ENCODE measurements around the gene SEMA3F. TPM values are rescaled to one million over a fixed set of nuclear protein-coding genes. Genes with fewer than 3 reads are reported as not detected.
"Not testable (repeated sequence)": the region's sequence is repeated elsewhere in the genome, so short reads cannot be mapped to it uniquely, and the experiment has no call there.

The SEMA3F gene
- total RNA-seq, 1 donor from 2014 or later, result 0.21 TPM

DNA sequence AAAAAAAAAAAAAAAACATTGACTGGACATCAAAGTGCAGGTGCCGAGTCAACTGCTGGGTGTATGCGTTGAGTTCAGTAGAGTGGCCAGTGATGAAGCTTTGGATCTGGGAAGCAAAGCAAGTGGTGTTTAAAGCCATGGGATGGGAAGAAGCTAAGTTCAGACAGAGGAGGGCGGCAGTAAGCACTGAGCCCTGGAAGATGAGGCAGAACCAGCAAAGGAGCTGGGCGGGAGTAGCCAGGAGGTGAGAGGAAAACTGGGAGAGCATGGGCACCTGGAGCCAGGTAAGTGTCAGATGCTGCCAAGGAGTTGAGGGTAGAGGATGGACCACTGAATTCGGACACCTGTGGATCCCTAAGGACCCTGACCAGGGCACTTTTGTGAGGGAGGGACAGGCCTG is 69.5 kb downstream of the SEMA3F start:
- Mint-ChIP-seq H3K9me3 (no peaks in the 10 kb centered on the region), H3K4me1 (ENCODE audit: low read depth) (peaks cover 31% of the 10 kb centered on the region), H3K4me3 (peak overlapping the region; percentile 69), H3K27me3 (ENCODE audit: insufficient read depth) (peaks cover 13% of the 10 kb centered on the region), H3K27ac (peak overlapping the region; percentile 75), H3K36me3 (ENCODE audit: low read depth) (no peaks in the 10 kb centered on the region)
- intact Hi-C loops (cut with micrococcal nuclease), result no loop called here
- no peak for DNase-seq (ENCODE audit: low spot score)

- Mint-ChIP-seq H3K27me3 (ENCODE audit: insufficient read depth) (peaks cover 13% of the 10 kb centered on the region), H3K4me3 (peak overlapping the region; percentile 90)
- DNase-seq (ENCODE audit: low spot score), result no peak
These were observed 71.8 kb downstream of the SEMA3F start for GRCh38 chr3:50226888-50227389.

DNA sequence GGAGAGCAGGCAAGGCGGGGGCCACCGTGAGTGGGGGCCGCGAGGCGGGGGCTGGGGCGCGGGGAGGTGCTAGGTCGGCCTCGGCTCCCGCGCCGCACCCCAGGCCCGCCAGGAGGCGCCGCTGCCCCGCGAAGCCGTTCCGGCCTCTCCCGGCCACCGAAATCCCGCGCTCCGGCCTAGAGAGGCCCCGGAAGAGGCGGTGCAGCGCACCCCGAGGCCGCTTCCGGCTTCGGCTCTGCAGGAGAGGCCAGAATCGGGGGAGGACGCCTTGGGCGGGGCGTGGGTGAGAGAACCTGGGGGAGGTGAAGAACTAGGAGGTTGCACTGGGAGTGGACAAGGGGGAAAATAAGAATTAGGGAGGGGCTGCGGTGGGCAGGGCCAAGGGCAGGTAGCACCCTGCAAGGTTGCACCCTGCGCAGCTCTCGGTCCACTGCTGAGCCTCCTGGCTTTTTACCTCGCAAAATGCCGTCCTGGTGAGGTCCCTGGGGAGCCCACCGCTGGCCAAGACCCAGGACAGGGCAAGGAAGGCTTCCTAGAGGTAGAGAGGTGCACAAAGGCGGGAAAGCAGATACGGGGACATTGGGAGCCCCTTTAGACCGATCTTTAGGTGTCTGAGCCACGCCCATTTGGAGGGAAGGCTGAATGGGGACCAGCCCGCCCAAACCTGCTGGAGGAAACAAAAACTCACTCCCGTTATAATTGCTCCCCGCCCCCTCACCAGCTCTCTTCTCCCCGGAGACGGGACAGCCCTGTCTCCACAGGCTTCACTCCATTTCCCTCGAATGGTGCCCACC is 72.5 kb downstream of the SEMA3F start:
- DNase-seq (ENCODE audit: low spot score), result peak; percentile 91
- Mint-ChIP-seq H3K4me1 (ENCODE audit: low read depth) (peaks cover 34% of the 10 kb centered on the region), H3K36me3 (ENCODE audit: low read depth) (no peaks in the 10 kb centered on the region), H3K27me3 (ENCODE audit: insufficient read depth) (peaks cover 13% of the 10 kb centered on the region), H3K4me3 (peak overlapping the region; percentile 90), H3K27ac (peak overlapping the region; percentile 90), H3K9me3 (no peaks in the 10 kb centered on the region)
- intact Hi-C loops (cut with micrococcal nuclease), result loop anchor here (1.0 kb wide), 6 partner anchors 8 to 72 kb away; partner anchors contain the start of genes HYAL3, IFRD2 and NAA80

More at GRCh38 chr3:50226888-50227389, 71.8 kb downstream of the SEMA3F start:
- intact Hi-C loops (cut with micrococcal nuclease), result loop anchor here (1.0 kb wide), 8 partner anchors 8 to 106 kb away; partner anchors contain the start of genes HYAL3, IFRD2 and NAA80
- Mint-ChIP-seq H3K27ac (peak overlapping the region; percentile 89), H3K9me3 (no peaks in the 10 kb centered on the region), H3K36me3 (ENCODE audit: low read depth) (no peaks in the 10 kb centered on the region), H3K4me1 (ENCODE audit: low read depth) (peaks cover 34% of the 10 kb centered on the region)

DNA sequence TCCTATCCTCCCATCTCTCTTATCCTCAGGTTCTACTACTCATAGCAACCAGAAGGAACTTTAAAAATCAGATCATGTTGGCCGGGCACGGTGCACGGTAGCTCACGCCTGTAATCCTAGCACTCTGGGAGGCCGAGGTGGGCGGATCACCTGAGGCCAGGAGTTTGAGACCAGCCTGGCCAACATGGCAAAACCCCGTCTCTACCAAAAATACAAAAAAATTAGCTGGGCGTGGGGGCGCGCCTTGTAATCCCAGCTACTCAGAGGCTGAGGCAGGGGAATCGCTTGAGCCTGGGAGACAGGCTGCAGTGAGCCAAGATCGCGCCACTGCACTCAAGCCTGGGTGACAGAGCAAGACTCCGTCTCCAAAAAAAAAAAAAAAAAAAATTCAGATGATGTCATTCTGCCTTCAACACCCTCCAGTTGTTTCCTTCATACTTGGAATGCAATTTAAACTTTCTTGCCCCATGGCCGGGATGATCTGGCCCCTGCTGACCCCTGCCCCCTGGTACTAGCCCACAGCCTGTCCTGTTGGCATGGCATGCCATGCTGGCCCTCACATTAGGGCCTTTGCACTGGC is 73.2 kb downstream of the SEMA3F start:
- H3K36me3 Mint-ChIP-seq (ENCODE audit: low read depth); H3K9me3 Mint-ChIP-seq; DNase-seq (ENCODE audit: low spot score); intact Hi-C loops (cut with micrococcal nuclease): not testable (repeated sequence)
- peak overlapping the region; percentile 89 for H3K4me3 Mint-ChIP-seq
- H3K27ac Mint-ChIP-seq, result peak overlapping the region; percentile 90
- H3K4me1 Mint-ChIP-seq (ENCODE audit: low read depth), result peaks cover 34% of the 10 kb centered on the region
- peaks cover 11% of the 10 kb centered on the region for H3K27me3 Mint-ChIP-seq (ENCODE audit: insufficient read depth)

GRCh38 chr3:50229490-50229889 is 74.4 kb downstream of the SEMA3F start:
- no peak for DNase-seq (ENCODE audit: low spot score)
- Mint-ChIP-seq H3K27ac (no peak overlapping the region), H3K36me3 (ENCODE audit: low read depth) (no peaks in the 10 kb centered on the region), H3K9me3 (no peaks in the 10 kb centered on the region), H3K4me1 (ENCODE audit: low read depth) (peaks cover 34% of the 10 kb centered on the region), H3K4me3 (peak overlapping the region; percentile 7), H3K27me3 (ENCODE audit: insufficient read depth) (peaks cover 4% of the 10 kb centered on the region)
- intact Hi-C loops (cut with micrococcal nuclease), result no loop called here

GRCh38 chr3:50230104-50230793 is 75.1 kb downstream of the SEMA3F start:
- Mint-ChIP-seq H3K27ac (no peak overlapping the region), H3K4me3 (no peak overlapping the region), H3K9me3 (no peaks in the 10 kb centered on the region), H3K36me3 (ENCODE audit: low read depth) (no peaks in the 10 kb centered on the region), H3K27me3 (ENCODE audit: insufficient read depth) (no peaks in the 10 kb centered on the region), H3K4me1 (ENCODE audit: low read depth) (peaks cover 34% of the 10 kb centered on the region)
- intact Hi-C loops (cut with micrococcal nuclease), result no loop called here
- no peak for DNase-seq (ENCODE audit: low spot score)

GRCh38 chr3:50230794-50231125 is 75.6 kb downstream of the SEMA3F start:
- H3K4me3 Mint-ChIP-seq, result no peak overlapping the region
- H3K27ac Mint-ChIP-seq, result no peak overlapping the region
- H3K4me1 Mint-ChIP-seq (ENCODE audit: low read depth), result peaks cover 33% of the 10 kb centered on the region
- H3K27me3 Mint-ChIP-seq (ENCODE audit: insufficient read depth), result no peaks in the 10 kb centered on the region
- H3K9me3 Mint-ChIP-seq, result no peaks in the 10 kb centered on the region
- no peak for DNase-seq (ENCODE audit: low spot score)
- intact Hi-C loops (cut with micrococcal nuclease), result no loop called here
- no peaks in the 10 kb centered on the region for H3K36me3 Mint-ChIP-seq (ENCODE audit: low read depth)

GRCh38 chr3:50231581-50231980 is 76.5 kb downstream of the SEMA3F start:
- Mint-ChIP-seq H3K36me3 (ENCODE audit: low read depth) (no peaks in the 10 kb centered on the region), H3K27me3 (ENCODE audit: insufficient read depth) (no peaks in the 10 kb centered on the region), H3K9me3 (no peaks in the 10 kb centered on the region), H3K4me3 (no peak overlapping the region), H3K27ac (no peak overlapping the region), H3K4me1 (ENCODE audit: low read depth) (peaks cover 27% of the 10 kb centered on the region)
- intact Hi-C loops (cut with micrococcal nuclease), result no loop called here
- DNase-seq (ENCODE audit: low spot score), result no peak

GRCh38 chr3:50232303-50232702 is 77.2 kb downstream of the SEMA3F start:
- DNase-seq (ENCODE audit: low spot score), result no peak
- intact Hi-C loops (cut with micrococcal nuclease), result no loop called here
- Mint-ChIP-seq H3K4me3 (no peak overlapping the region), H3K36me3 (ENCODE audit: low read depth) (peaks cover 1% of the 10 kb centered on the region), H3K27me3 (ENCODE audit: insufficient read depth) (no peaks in the 10 kb centered on the region), H3K27ac (no peak overlapping the region), H3K9me3 (no peaks in the 10 kb centered on the region), H3K4me1 (ENCODE audit: low read depth) (peaks cover 27% of the 10 kb centered on the region)

DNA sequence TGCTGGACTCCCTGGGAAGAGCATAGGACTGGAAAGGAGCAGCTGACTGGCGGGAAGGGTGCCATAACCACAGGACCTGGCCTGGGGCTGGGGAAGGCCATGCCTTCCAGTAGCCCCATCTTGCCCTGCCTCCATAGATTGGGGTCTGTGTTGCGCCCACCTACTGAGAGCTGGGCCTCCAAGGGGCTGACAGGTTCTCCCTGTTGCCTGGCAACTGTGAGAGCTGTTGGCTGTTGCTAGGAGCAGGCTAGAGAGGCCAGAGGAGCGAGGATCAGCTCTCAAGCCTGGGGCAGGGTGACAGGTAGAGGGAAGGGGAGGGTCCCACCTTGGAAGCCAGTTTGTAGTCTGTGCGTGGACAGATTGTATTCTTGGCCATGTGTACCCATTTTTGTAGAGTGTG is 78.1 kb downstream of the SEMA3F start:
- H3K4me3 Mint-ChIP-seq, result no peak overlapping the region

GRCh38 chr3:50235716-50236483 is 80.8 kb downstream of the SEMA3F start, which contains the start of gene GNAI2:
GNAI2 (plus strand) TSS chr3:50236204; CDS start chr3:50236336, 132 bp downstream.
- intact Hi-C loops (cut with micrococcal nuclease), result loop anchor here (1.0 to 5.0 kb wide), 10 partner anchors 9 to 894 kb away; partner anchors contain the start of genes APEH, GMPPB, HYAL3 and IFRD2
- peak within 1 kb of the TSS; percentile 99 for H3K4me3 Mint-ChIP-seq
- H3K9me3 Mint-ChIP-seq, result no peaks in the 10 kb centered on the region
- peak; percentile 99 for DNase-seq (ENCODE audit: low spot score)
- peaks cover 11% of the 10 kb centered on the region for H3K36me3 Mint-ChIP-seq (ENCODE audit: low read depth)
- peaks cover 32% of the 10 kb centered on the region for H3K4me1 Mint-ChIP-seq (ENCODE audit: low read depth)
- H3K27ac Mint-ChIP-seq, result peak within 1 kb of the TSS; percentile 94
- no peaks in the 10 kb centered on the region for H3K27me3 Mint-ChIP-seq (ENCODE audit: insufficient read depth)

More for the DNA sequence above, 78.1 kb downstream of the SEMA3F start:
- Mint-ChIP-seq H3K9me3 (no peaks in the 10 kb centered on the region), H3K27me3 (ENCODE audit: insufficient read depth) (no peaks in the 10 kb centered on the region), H3K36me3 (ENCODE audit: low read depth) (peaks cover 4% of the 10 kb centered on the region), H3K4me1 (ENCODE audit: low read depth) (peaks cover 23% of the 10 kb centered on the region), H3K27ac (no peak overlapping the region)
- intact Hi-C loops (cut with micrococcal nuclease), result no loop called here
- DNase-seq (ENCODE audit: low spot score), result no peak

GRCh38 chr3:50236484-50237132 is 81.5 kb downstream of the SEMA3F start:
- Mint-ChIP-seq H3K27me3 (ENCODE audit: insufficient read depth) (no peaks in the 10 kb centered on the region), H3K27ac (peak overlapping the region; percentile 94), H3K9me3 (no peaks in the 10 kb centered on the region), H3K4me3 (peak overlapping the region; percentile 99), H3K36me3 (ENCODE audit: low read depth) (peaks cover 14% of the 10 kb centered on the region), H3K4me1 (ENCODE audit: low read depth) (peaks cover 39% of the 10 kb centered on the region)
- intact Hi-C loops (cut with micrococcal nuclease), result loop anchor here (1.0 to 5.0 kb wide), 6 partner anchors 63 to 894 kb away; partner anchors contain the start of genes APEH, GMPPB, HYAL3 and NAA80
- no peak for DNase-seq (ENCODE audit: low spot score)

Measured in activated T-helper 1 cell treated with anti-CD3 and anti-CD28 coated beads, Interleukin-12 subunit alpha, Interleukin-12 subunit beta, Interleukin-2, Interleukin-4 antibody, amounts not matched to agents 30 ng/mL and 10 ng/mL and 1 ng/mL, durations not matched to agents 14 hours and 24 hours and 36 hours (primary cell).